MG63 (cell line): ENCODE data around the gene ARHGEF28. TPM values are rescaled to one million over a fixed set of nuclear protein-coding genes. Genes with fewer than 3 reads are reported as not detected.
A peak's percentile ranks its signal among the peaks of the same experiment; 100 is the strongest.

ENCODE experiments used
- DNase-seq: peaks from one replicate; pipeline ENCODE4 v3.0.0-alpha.2; 2020
- H3K27me3 ChIP-seq: fragments of 250-450 bp; sonication (Bioruptor Pico); 2 replicates; pipeline ENCODE4 v1.5.1; 2020; ENCODE audit warnings: mild to moderate bottlenecking, moderate library complexity
- H3K36me3 ChIP-seq: fragments of 250-450 bp; sonication (Bioruptor Pico); 2 replicates; pipeline ENCODE4 v1.5.1; 2020; ENCODE audit warnings: mild to moderate bottlenecking, moderate library complexity
- H3K4me3 ChIP-seq: fragments of 250-450 bp; sonication (Bioruptor Pico); 2 replicates; pipeline ENCODE4 v1.5.1; 2020; ENCODE audit warnings: mild to moderate bottlenecking, moderate library complexity
- H3K9me3 ChIP-seq: fragments of 250-450 bp; sonication (Bioruptor Pico); 2 replicates; pipeline ENCODE4 v1.5.1; 2020; ENCODE audit warnings: mild to moderate bottlenecking, moderate library complexity
- total RNA-seq: library from RNA; depleted of rRNA; stranded (reverse); fragments of >200 nt; shearing (Covaris generic); gene quantifications from 2 replicates; pipeline ENCODE4 v1.2.3, GENCODE V29; 2014; ENCODE audit warnings: low replicate concordance

The ARHGEF28 gene
- total RNA-seq, 1 experiment from 2014 or later = 7.6 TPM

GRCh38 chr5:73911761-73912393, 285.9 kb downstream of the ARHGEF28 start:
- H3K36me3 ChIP-seq = peaks cover 21% of the 10 kb centered on the region
- DNase-seq = no peak

GRCh38 chr5:73912821-73913271, 286.9 kb downstream of the ARHGEF28 start:
- Histone ChIP-seq H3K36me3 (peaks cover 24% of the 10 kb centered on the region), H3K9me3 (no peaks in the 10 kb centered on the region), H3K4me3 (no peak overlapping the region), H3K27me3 (no peaks in the 10 kb centered on the region)
- DNase-seq = no peak

More at GRCh38 chr5:73911761-73912393, 285.9 kb downstream of the ARHGEF28 start:
- H3K27me3 ChIP-seq = no peaks in the 10 kb centered on the region
- no peak overlapping the region for H3K4me3 ChIP-seq
- H3K9me3 ChIP-seq = no peaks in the 10 kb centered on the region

- Histone ChIP-seq H3K4me3 (no peak overlapping the region), H3K36me3 (peaks cover 24% of the 10 kb centered on the region), H3K9me3 (no peaks in the 10 kb centered on the region), H3K27me3 (no peaks in the 10 kb centered on the region)
- no peak for DNase-seq
Measured at GRCh38 chr5:73913971-73914370, 288.0 kb downstream of the ARHGEF28 start.

- Histone ChIP-seq H3K4me3 (no peak overlapping the region), H3K27me3 (no peaks in the 10 kb centered on the region), H3K36me3 (peaks cover 24% of the 10 kb centered on the region), H3K9me3 (no peaks in the 10 kb centered on the region)
- DNase-seq = no peak
Measured at GRCh38 chr5:73915345-73915744, 289.3 kb downstream of the ARHGEF28 start.

- H3K27me3 ChIP-seq = no peaks in the 10 kb centered on the region
- DNase-seq = peak; percentile 91
- no peaks in the 10 kb centered on the region for H3K9me3 ChIP-seq
- no peak overlapping the region for H3K4me3 ChIP-seq
- peaks cover 7% of the 10 kb centered on the region for H3K36me3 ChIP-seq
Measured at GRCh38 chr5:73917433-73917832, 291.4 kb downstream of the ARHGEF28 start.

- DNase-seq = no peak
- Histone ChIP-seq H3K9me3 (no peaks in the 10 kb centered on the region), H3K27me3 (no peaks in the 10 kb centered on the region), H3K36me3 (peaks cover 9% of the 10 kb centered on the region), H3K4me3 (no peak overlapping the region)
Measured at GRCh38 chr5:73917891-73918290, 291.9 kb downstream of the ARHGEF28 start.

- Histone ChIP-seq H3K9me3 (no peaks in the 10 kb centered on the region), H3K4me3 (no peak overlapping the region), H3K27me3 (no peaks in the 10 kb centered on the region), H3K36me3 (peaks cover 13% of the 10 kb centered on the region)
- no peak for DNase-seq
Measured at GRCh38 chr5:73918791-73919221, 292.8 kb downstream of the ARHGEF28 start.

GRCh38 chr5:73921741-73922140, 295.7 kb downstream of the ARHGEF28 start:
- H3K27me3 ChIP-seq = no peaks in the 10 kb centered on the region
- no peak overlapping the region for H3K4me3 ChIP-seq
- H3K9me3 ChIP-seq = no peaks in the 10 kb centered on the region
- H3K36me3 ChIP-seq = peaks cover 10% of the 10 kb centered on the region
- DNase-seq = no peak

- no peak for DNase-seq
- H3K4me3 ChIP-seq = no peak overlapping the region
- peaks cover 10% of the 10 kb centered on the region for H3K36me3 ChIP-seq
- no peaks in the 10 kb centered on the region for H3K27me3 ChIP-seq
- H3K9me3 ChIP-seq = no peaks in the 10 kb centered on the region
Measured at GRCh38 chr5:73922224-73922623, 296.2 kb downstream of the ARHGEF28 start.

GRCh38 chr5:73922875-73923557, 297.0 kb downstream of the ARHGEF28 start:
- Histone ChIP-seq H3K27me3 (no peaks in the 10 kb centered on the region), H3K4me3 (no peak overlapping the region), H3K36me3 (peaks cover 7% of the 10 kb centered on the region), H3K9me3 (no peaks in the 10 kb centered on the region)
- no peak for DNase-seq

- Histone ChIP-seq H3K9me3 (no peaks in the 10 kb centered on the region), H3K27me3 (no peaks in the 10 kb centered on the region), H3K36me3 (peaks cover 3% of the 10 kb centered on the region), H3K4me3 (no peak overlapping the region)
- no peak for DNase-seq
Measured at GRCh38 chr5:73928476-73929070, 302.6 kb downstream of the ARHGEF28 start.

- DNase-seq = no peak
- no peak overlapping the region for H3K4me3 ChIP-seq
- no peaks in the 10 kb centered on the region for H3K9me3 ChIP-seq
- peaks cover 3% of the 10 kb centered on the region; the same call in 1 of the 2 replicates for H3K36me3 ChIP-seq
- no peaks in the 10 kb centered on the region for H3K27me3 ChIP-seq
Measured at GRCh38 chr5:73935719-73936118, 309.7 kb downstream of the ARHGEF28 start.

GRCh38 chr5:73938280-73938937, 312.4 kb downstream of the ARHGEF28 start:
- peak; percentile 59 for DNase-seq
- no peak overlapping the region for H3K4me3 ChIP-seq
- peaks cover 2% of the 10 kb centered on the region; the same call in 1 of the 2 replicates for H3K9me3 ChIP-seq
- H3K27me3 ChIP-seq = no peaks in the 10 kb centered on the region
- H3K36me3 ChIP-seq = peaks cover 24% of the 10 kb centered on the region

- Histone ChIP-seq H3K36me3 (peaks cover 26% of the 10 kb centered on the region), H3K4me3 (no peak overlapping the region), H3K27me3 (no peaks in the 10 kb centered on the region), H3K9me3 (peaks cover 3% of the 10 kb centered on the region)
- DNase-seq = no peak
Measured at GRCh38 chr5:73938938-73939320, 312.9 kb downstream of the ARHGEF28 start.

- DNase-seq = no peak
- Histone ChIP-seq H3K36me3 (peaks cover 26% of the 10 kb centered on the region), H3K4me3 (no peak overlapping the region), H3K9me3 (peaks cover 6% of the 10 kb centered on the region), H3K27me3 (no peaks in the 10 kb centered on the region)
Measured at GRCh38 chr5:73939557-73939956, 313.6 kb downstream of the ARHGEF28 start.

- no peak for DNase-seq
- Histone ChIP-seq H3K27me3 (no peaks in the 10 kb centered on the region), H3K9me3 (peaks cover 6% of the 10 kb centered on the region)
Measured at GRCh38 chr5:73940026-73940425, 314.0 kb downstream of the ARHGEF28 start.

GRCh38 chr5:73940801-73941200, 314.8 kb downstream of the ARHGEF28 start:
- H3K9me3 ChIP-seq = peaks cover 6% of the 10 kb centered on the region
- peaks cover 26% of the 10 kb centered on the region for H3K36me3 ChIP-seq
- no peak overlapping the region for H3K4me3 ChIP-seq
- H3K27me3 ChIP-seq = no peaks in the 10 kb centered on the region
- DNase-seq = no peak

More at GRCh38 chr5:73940026-73940425, 314.0 kb downstream of the ARHGEF28 start:
- Histone ChIP-seq H3K4me3 (no peak overlapping the region), H3K36me3 (peaks cover 26% of the 10 kb centered on the region)
